WTC11 (cell line): ENCODE data around the gene CPT1B.

Source experiments
- CTCF ChIP-seq: fragments of 200-600 bp; IDR thresholded peaks from 2 replicates; pipeline ENCODE4 v1.8.0; 2022; ENCODE audit warnings: antibody characterized with exemption
- E2F5 ChIP-seq: sonication (generic); formaldehyde crosslinking; IDR thresholded peaks from 2 replicates; pipeline ENCODE4 v1.8.1; 2022; ENCODE audit warnings: mild to moderate bottlenecking, moderate library complexity, missing genetic modification reagents
- ESRRA ChIP-seq: sonication (generic); formaldehyde crosslinking; IDR thresholded peaks from 2 replicates; pipeline ENCODE4 v1.8.1; 2022; ENCODE audit warnings: mild to moderate bottlenecking, missing genetic modification reagents, borderline replicate concordance
- PRRX2 ChIP-seq: fragments of 250-450 bp; sonication (Bioruptor Pico); IDR thresholded peaks from 2 replicates; pipeline ENCODE4 v1.8.0; 2021; ENCODE audit warnings: mild to moderate bottlenecking
- SP1 ChIP-seq: sonication (generic); formaldehyde crosslinking; conservative IDR thresholded peaks from 2 replicates; pipeline ENCODE4 v1.8.1; 2022; ENCODE audit warnings: missing genetic modification reagents
- ZNF121 ChIP-seq: sonication (generic); formaldehyde crosslinking; IDR thresholded peaks from 2 replicates; pipeline ENCODE4 v1.8.0; 2023; ENCODE audit warnings: missing genetic modification reagents
- TF ChIP-seq, protein P1 (sequence below): sonication (generic); formaldehyde crosslinking; IDR thresholded peaks from 2 replicates; pipeline ENCODE4 v1.8.1; 2022; ENCODE audit warnings: missing genetic modification reagents, borderline replicate concordance

GRCh38 chr22:50570861-50571260, 7.4 kb downstream of the CPT1B start:
- TF ChIP-seq CTCF (no peak), ESRRA (CRISPR knock-in tag) (no peak), SP1 (no peak), E2F5 (CRISPR knock-in tag) (no peak), PRRX2 (no peak), ZNF121 (no peak)
- TF ChIP-seq, protein P1, sequence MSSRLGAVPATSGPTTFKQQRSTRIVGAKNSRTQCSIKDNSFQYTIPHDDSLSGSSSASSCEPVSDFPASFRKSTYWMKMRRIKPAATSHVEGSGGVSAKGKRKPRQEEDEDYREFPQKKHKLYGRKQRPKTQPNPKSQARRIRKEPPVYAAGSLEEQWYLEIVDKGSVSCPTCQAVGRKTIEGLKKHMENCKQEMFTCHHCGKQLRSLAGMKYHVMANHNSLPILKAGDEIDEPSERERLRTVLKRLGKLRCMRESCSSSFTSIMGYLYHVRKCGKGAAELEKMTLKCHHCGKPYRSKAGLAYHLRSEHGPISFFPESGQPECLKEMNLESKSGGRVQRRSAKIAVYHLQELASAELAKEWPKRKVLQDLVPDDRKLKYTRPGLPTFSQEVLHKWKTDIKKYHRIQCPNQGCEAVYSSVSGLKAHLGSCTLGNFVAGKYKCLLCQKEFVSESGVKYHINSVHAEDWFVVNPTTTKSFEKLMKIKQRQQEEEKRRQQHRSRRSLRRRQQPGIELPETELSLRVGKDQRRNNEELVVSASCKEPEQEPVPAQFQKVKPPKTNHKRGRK (CRISPR knock-in tag), result no peak
